IMR-90 (cell line): Measurements from ENCODE around the gene CCNB1.

ENCODE experiments used
- CEBPB ChIP-seq: IDR thresholded peaks from 2 replicates; pipeline ENCODE4 v1.6.1; 2012; ENCODE audit warnings: low read depth, low read length, improper control_type of control experiment
- CHD1 ChIP-seq: IDR thresholded peaks from 2 replicates; pipeline ENCODE4 v1.6.1; 2012; ENCODE audit warnings: low read depth, low read length, improper control_type of control experiment
- ELK1 ChIP-seq: fragments of 150-350 bp; IDR thresholded peaks from 2 replicates; pipeline ENCODE4 v1.6.1; 2016; ENCODE audit warnings: low read depth, mild to moderate bottlenecking, low read length, moderate library complexity, borderline replicate concordance
- MAFK ChIP-seq: IDR thresholded peaks from 2 replicates; pipeline ENCODE4 v1.6.1; 2012; ENCODE audit warnings: low read depth, low read length, improper control_type of control experiment
- MAZ ChIP-seq: IDR thresholded peaks from 2 replicates; pipeline ENCODE4 v1.6.1; 2012; ENCODE audit warnings: low read depth, mild to moderate bottlenecking, low read length, improper control_type of control experiment, moderate library complexity, borderline replicate concordance
- NFE2L2 ChIP-seq: fragments of 150-350 bp; IDR thresholded peaks from 2 replicates; pipeline ENCODE4 v1.6.1; 2016; ENCODE audit warnings: low read depth, mild to moderate bottlenecking, low read length
- POLR2A ChIP-seq: IDR thresholded peaks from 2 replicates; pipeline ENCODE4 v1.6.1; 2012; ENCODE audit warnings: mild to moderate bottlenecking, low read depth, low read length
- RAD21 ChIP-seq: IDR thresholded peaks from 2 replicates; pipeline ENCODE4 v1.6.1; 2012; ENCODE audit warnings: low read length, improper control_type of control experiment
- RCOR1 ChIP-seq: IDR thresholded peaks from 2 replicates; pipeline ENCODE4 v1.6.1; 2012; ENCODE audit warnings: mild to moderate bottlenecking, low read length, improper control_type of control experiment; ENCODE audit not compliant: insufficient replicate concordance
- RFX5 ChIP-seq: IDR thresholded peaks from 2 replicates; pipeline ENCODE4 v1.8.0; 2012; ENCODE audit warnings: low read depth, mild to moderate bottlenecking, low read length, moderate library complexity
- TF ChIP-seq, protein P1 (sequence below): conservative IDR thresholded peaks from 2 replicates; pipeline ENCODE4 v1.5.1; 2012; ENCODE audit warnings: mild to moderate bottlenecking, low read depth, low read length, improper control_type of control experiment
- TF ChIP-seq, protein P2 (sequence below): fragments of 150-350 bp; IDR thresholded peaks from 2 replicates; pipeline ENCODE4 v1.6.1; 2017; ENCODE audit warnings: mild to moderate bottlenecking, antibody characterized with exemption, low read length, low read depth

DNA sequence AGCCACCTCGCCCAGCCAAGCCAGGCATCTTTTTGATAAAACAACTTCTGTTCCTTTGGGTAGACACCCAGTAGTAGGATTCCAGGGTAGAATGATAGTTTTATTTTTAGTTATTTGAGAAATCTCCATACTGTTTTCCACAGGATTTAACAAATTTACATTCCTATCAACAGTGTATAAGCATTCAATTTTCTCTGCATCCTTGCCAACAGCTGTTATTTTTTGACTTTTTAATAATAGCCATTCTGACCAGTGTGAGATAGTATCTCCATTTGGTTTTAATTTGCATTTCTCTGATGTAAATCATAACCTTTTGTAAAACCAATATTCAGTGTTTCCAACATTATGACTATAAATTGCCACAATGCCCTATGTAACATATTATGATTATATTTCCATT lies 28.2 kb upstream of the CCNB1 start:
- TF ChIP-seq, protein P1, sequence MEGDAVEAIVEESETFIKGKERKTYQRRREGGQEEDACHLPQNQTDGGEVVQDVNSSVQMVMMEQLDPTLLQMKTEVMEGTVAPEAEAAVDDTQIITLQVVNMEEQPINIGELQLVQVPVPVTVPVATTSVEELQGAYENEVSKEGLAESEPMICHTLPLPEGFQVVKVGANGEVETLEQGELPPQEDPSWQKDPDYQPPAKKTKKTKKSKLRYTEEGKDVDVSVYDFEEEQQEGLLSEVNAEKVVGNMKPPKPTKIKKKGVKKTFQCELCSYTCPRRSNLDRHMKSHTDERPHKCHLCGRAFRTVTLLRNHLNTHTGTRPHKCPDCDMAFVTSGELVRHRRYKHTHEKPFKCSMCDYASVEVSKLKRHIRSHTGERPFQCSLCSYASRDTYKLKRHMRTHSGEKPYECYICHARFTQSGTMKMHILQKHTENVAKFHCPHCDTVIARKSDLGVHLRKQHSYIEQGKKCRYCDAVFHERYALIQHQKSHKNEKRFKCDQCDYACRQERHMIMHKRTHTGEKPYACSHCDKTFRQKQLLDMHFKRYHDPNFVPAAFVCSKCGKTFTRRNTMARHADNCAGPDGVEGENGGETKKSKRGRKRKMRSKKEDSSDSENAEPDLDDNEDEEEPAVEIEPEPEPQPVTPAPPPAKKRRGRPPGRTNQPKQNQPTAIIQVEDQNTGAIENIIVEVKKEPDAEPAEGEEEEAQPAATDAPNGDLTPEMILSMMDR: no peak
- no peak for TF ChIP-seq MAFK
- no peak for TF ChIP-seq RAD21
- no peak for TF ChIP-seq RFX5
- TF ChIP-seq POLR2A: no peak
- TF ChIP-seq CEBPB: no peak
- TF ChIP-seq, protein P2, sequence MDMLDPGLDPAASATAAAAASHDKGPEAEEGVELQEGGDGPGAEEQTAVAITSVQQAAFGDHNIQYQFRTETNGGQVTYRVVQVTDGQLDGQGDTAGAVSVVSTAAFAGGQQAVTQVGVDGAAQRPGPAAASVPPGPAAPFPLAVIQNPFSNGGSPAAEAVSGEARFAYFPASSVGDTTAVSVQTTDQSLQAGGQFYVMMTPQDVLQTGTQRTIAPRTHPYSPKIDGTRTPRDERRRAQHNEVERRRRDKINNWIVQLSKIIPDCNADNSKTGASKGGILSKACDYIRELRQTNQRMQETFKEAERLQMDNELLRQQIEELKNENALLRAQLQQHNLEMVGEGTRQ: no peak
- TF ChIP-seq ELK1: no peak
- no peak for TF ChIP-seq RCOR1
- no peak for TF ChIP-seq NFE2L2
- no peak for TF ChIP-seq CHD1
- no peak for TF ChIP-seq MAZ
